HS-27A (cell line): Measurements from ENCODE around the gene CERCAM.
"Not testable (repeated sequence)": the region's sequence is repeated elsewhere in the genome, so short reads cannot be mapped to it uniquely, and the experiment has no call there.

ENCODE experiments used
- DNase-seq: peaks from one replicate; pipeline ENCODE4 v3.0.0-alpha.2; 2012; ENCODE audit warnings: low read depth, missing footprints

Gene CERCAM

GRCh38 chr9:128419061-128419925 is 1.4 kb upstream of the CERCAM start:
- DNase-seq: no peak

- DNase-seq: peak; percentile 42
Observed at GRCh38 chr9:128420060-128420650, 502 bp upstream of the CERCAM start.

- DNase-seq: no peak
Observed at GRCh38 chr9:128421482-128421996, 882 bp downstream of the CERCAM start.

- DNase-seq: not testable (repeated sequence)
Observed at GRCh38 chr9:128422022-128422782, 1.5 kb downstream of the CERCAM start.

GRCh38 chr9:128422783-128423150 is 2.1 kb downstream of the CERCAM start:
- DNase-seq: no peak

GRCh38 chr9:128423356-128423755 is 2.7 kb downstream of the CERCAM start:
- not testable (repeated sequence) for DNase-seq

- DNase-seq: no peak
Observed at GRCh38 chr9:128424268-128424780, 3.7 kb downstream of the CERCAM start.

GRCh38 chr9:128428644-128429512 is 8.2 kb downstream of the CERCAM start:
- no peak for DNase-seq

GRCh38 chr9:128429513-128430086 is 8.9 kb downstream of the CERCAM start:
- DNase-seq: no peak

- DNase-seq: no peak
Observed at GRCh38 chr9:128431207-128431606, 10.6 kb downstream of the CERCAM start.

GRCh38 chr9:128434340-128434739 is 13.7 kb downstream of the CERCAM start:
- DNase-seq: no peak

- DNase-seq: no peak
Observed at GRCh38 chr9:128435611-128436010, 15.0 kb downstream of the CERCAM start.

GRCh38 chr9:128438343-128439109 is 17.9 kb downstream of the CERCAM start:
- peak; percentile 58 for DNase-seq

GRCh38 chr9:128439273-128439672 is 18.6 kb downstream of the CERCAM start:
- no peak for DNase-seq

GRCh38 chr9:128442150-128442549 is 21.5 kb downstream of the CERCAM start:
- no peak for DNase-seq

GRCh38 chr9:128446505-128446904 is 25.8 kb downstream of the CERCAM start:
- DNase-seq: not testable (repeated sequence)

- no peak for DNase-seq
Observed at GRCh38 chr9:128448746-128449145, 28.1 kb downstream of the CERCAM start.

- no peak for DNase-seq
Observed at GRCh38 chr9:128454991-128455390, 34.3 kb downstream of the CERCAM start.

GRCh38 chr9:128455849-128456612 is 35.4 kb downstream of the CERCAM start, which contains the start of gene ODF2:
Gene ODF2, plus strand, starts transcription at chr9:128456006. Its CDS starts 86 bp downstream, at chr9:128456092.
- DNase-seq: peak; percentile 94
